Endothelial cell of umbilical vein (primary cell): ENCODE results near the gene NSD2.

Source experiments
- CTCF ChIP-seq, 2 donors: IDR thresholded peaks; 1 replicate in 1 of 2; 2 replicates in 1 of 2; pipeline ENCODE4 v1.5.1; 2011; ENCODE audit warnings: low read length in 2 of 2, mild to moderate bottlenecking in 2 of 2, moderate library complexity in 2 of 2, control low read depth in 1 of 2, inconsistent platforms in 1 of 2, low read depth in 1 of 2; ENCODE audit not compliant: insufficient read depth in 1 of 2; ENCODE audit errors: extremely low read depth in 1 of 2
- EZH2 ChIP-seq: IDR thresholded peaks from 2 replicates; pipeline ENCODE4 v1.6.1; 2012; ENCODE audit warnings: borderline replicate concordance, low read depth, mild to moderate bottlenecking, moderate library complexity, low read length, inconsistent platforms; ENCODE audit not compliant: severe bottlenecking
- FOS ChIP-seq: IDR thresholded peaks from 2 replicates; pipeline ENCODE4 v1.6.1; 2011; ENCODE audit warnings: mild to moderate bottlenecking, low read length, moderate library complexity, borderline replicate concordance; ENCODE audit not compliant: insufficient read depth
- JUN ChIP-seq: IDR thresholded peaks from 2 replicates; pipeline ENCODE4 v1.6.1; 2011; ENCODE audit warnings: borderline replicate concordance, low read depth; ENCODE audit not compliant: insufficient read length, insufficient read depth
- MAX ChIP-seq: IDR thresholded peaks from 2 replicates; pipeline ENCODE4 v1.6.1; 2011; ENCODE audit not compliant: insufficient read depth, insufficient read length
- POLR2A ChIP-seq: IDR thresholded peaks from 2 replicates; pipeline ENCODE4 v1.6.1; 2012; ENCODE audit warnings: low read depth, mild to moderate bottlenecking, control low read depth, low read length

DNA sequence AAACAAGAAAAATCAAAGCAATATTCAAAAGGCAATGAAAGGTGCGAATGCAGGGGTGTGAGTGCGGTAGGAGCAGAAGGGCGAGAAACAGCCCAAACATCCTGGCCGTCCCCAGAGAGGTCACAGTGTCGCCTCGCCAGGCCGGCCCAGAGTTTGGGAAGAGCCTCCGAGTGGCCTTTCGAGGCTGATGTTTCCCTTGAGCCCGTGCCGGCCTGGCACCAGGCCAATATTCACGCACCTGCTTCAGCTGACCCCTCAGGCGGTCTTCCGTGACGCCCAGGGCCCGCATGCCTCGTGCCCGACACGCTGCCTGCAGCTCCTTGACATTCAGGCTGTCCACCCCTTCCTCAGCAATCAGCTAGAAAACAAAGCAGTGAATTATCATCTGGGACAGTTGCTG is 45.9 kb upstream of the NSD2 start:
- TF ChIP-seq POLR2A, result no peak
- TF ChIP-seq CTCF (IDR thresholded peaks at IDR 0.05; ENCODE audit: extremely low read depth in 1 of 2, insufficient read depth in 1 of 2, low read depth in 1 of 2, low read length in 2 of 2), result no peak
- no peak for TF ChIP-seq MAX
- TF ChIP-seq FOS, result no peak
- no peak for TF ChIP-seq JUN
- TF ChIP-seq EZH2, result no peak
